Activated CD8-positive, alpha-beta T cell treated with anti-CD3 and anti-CD28 coated beads, Interleukin-2, amount 10 ng/mL, durations not matched to agents 7 days and 5 days (primary cell): ENCODE results near the gene HOXB6. TPM values are rescaled to one million over a fixed set of nuclear protein-coding genes. Genes with fewer than 3 reads are reported as not detected.

Source experiments
- ATAC-seq: fragments of 150-1000 bp; cut with Tn5 transposase; one replicate; pipeline ENCODE4 v1.10.0; 2021; ENCODE audit warnings: moderate library complexity
- CTCF ChIA-PET: fragments of 350-600 bp; sonication (Branson Sonifier 250); formaldehyde crosslinking; loops from one replicate; lab custom pipeline; 2021; ENCODE audit warnings: antibody characterized with exemption; lab: Charles Lee
- POLR2A ChIA-PET: fragments of 350-600 bp; sonication (Branson Sonifier 250); formaldehyde crosslinking; loops from one replicate; lab custom pipeline; 2021; ENCODE audit warnings: antibody characterized with exemption; lab: Charles Lee
- DNase-seq: peaks from one replicate; pipeline ENCODE4 v3.0.0-alpha.2; 2020
- H3K27ac Mint-ChIP-seq: one replicate; pipeline ENCODE4 v1.8.0; 2021; ENCODE audit warnings: mild to moderate bottlenecking, mixed read lengths
- H3K27me3 Mint-ChIP-seq: one replicate; pipeline ENCODE4 v1.8.0; 2021; ENCODE audit warnings: low read depth, mixed read lengths
- H3K36me3 Mint-ChIP-seq: one replicate; pipeline ENCODE4 v1.8.0; 2021; ENCODE audit warnings: low read depth, mixed read lengths
- H3K4me1 Mint-ChIP-seq: one replicate; pipeline ENCODE4 v1.8.0; 2021; ENCODE audit warnings: low read depth, mixed read lengths
- H3K4me3 Mint-ChIP-seq: one replicate; pipeline ENCODE4 v1.8.0; 2021; ENCODE audit warnings: mild to moderate bottlenecking, mixed read lengths
- H3K9me3 Mint-ChIP-seq: one replicate; pipeline ENCODE4 v1.8.0; 2022; ENCODE audit warnings: mixed read lengths; ENCODE audit not compliant: insufficient read depth
- total RNA-seq, 2 experiments: library from RNA; stranded (reverse); gene quantifications; one replicate each; pipeline ENCODE4 v1.2.3, GENCODE V29; 2021

HOXB6 gene
- total RNA-seq, 2 experiments from 2014 or later, result not detected

- Mint-ChIP-seq H3K9me3 (no peaks in the 10 kb centered on the region), H3K27me3 (peaks cover 71% of the 10 kb centered on the region), H3K4me3 (no peak within 1 kb of the TSS), H3K27ac (no peak within 1 kb of the TSS), H3K4me1 (peaks cover 48% of the 10 kb centered on the region), H3K36me3 (no peaks in the 10 kb centered on the region)
- CTCF ChIA-PET, result interaction anchor here (1.0 to 4.1 kb wide), 4 partner anchors 90 to 327 kb away, joined by 4 to 25 read pairs (median 6); no protein-coding TSS in a partner anchor
- no peak for DNase-seq
- ATAC-seq, result no peak
- POLR2A ChIA-PET, result no interaction called here
These were observed 14.8 kb downstream of the HOXB6 start, which contains the start of gene HOXB3 for GRCh38 chr17:48589831-48590606. Gene HOXB3, minus strand, starts transcription at chr17:48590241. Its CDS starts 37,767 bp downstream, at chr17:48552474.

DNA sequence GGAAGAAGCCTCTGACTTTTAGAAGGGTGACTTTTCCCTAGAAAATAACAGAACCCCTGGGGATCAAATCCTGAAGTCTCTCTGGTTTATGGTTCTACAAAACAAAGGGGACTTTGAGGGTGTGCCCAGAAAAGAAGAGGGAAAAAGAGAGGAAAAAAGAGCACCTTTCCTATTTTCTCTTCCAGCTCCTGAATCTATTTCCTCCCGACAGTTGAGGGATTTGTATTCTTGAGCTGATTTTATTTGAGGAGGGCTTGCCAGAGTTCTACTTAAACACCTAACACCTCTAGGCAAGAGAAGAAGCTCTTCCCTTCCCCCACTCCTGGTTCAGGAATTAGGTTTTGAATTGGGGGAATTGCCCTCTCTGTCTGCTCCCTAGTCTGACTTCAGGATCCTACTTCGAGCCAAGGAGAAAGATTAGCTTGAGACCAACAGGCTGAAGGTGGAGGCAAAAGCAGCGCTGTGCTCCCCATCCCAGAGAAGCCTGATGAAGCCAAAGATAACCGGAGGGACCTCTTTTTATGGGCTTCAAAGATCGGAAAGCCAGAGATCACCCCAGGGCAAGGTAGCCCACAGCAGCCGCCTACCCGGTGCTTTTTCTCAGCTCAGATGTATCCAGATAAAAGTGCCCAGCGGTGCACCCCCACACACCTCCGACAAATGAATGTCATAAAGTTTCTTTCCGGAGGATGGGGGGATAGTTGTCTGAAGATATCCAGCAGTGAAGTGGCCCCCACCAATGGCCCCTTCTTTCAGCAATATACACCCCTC is 15.5 kb downstream of the HOXB6 start:
- peaks cover 51% of the 10 kb centered on the region for H3K4me1 Mint-ChIP-seq
- ATAC-seq (no peak), DNase-seq (no peak)
- H3K9me3 Mint-ChIP-seq, result no peaks in the 10 kb centered on the region
- H3K27ac Mint-ChIP-seq, result no peak overlapping the region
- no peak overlapping the region for H3K4me3 Mint-ChIP-seq
- H3K36me3 Mint-ChIP-seq, result no peaks in the 10 kb centered on the region
- ChIA-PET POLR2A (interaction anchor here (1.1 kb wide), 1 partner anchor 43 kb away, joined by 3 read pairs; no protein-coding TSS in a partner anchor), CTCF (interaction anchor here (1.0 to 4.1 kb wide), 9 partner anchors 9 to 509 kb away, joined by 4 to 25 read pairs (median 6); no protein-coding TSS in a partner anchor)
- H3K27me3 Mint-ChIP-seq, result peaks cover 70% of the 10 kb centered on the region

DNA sequence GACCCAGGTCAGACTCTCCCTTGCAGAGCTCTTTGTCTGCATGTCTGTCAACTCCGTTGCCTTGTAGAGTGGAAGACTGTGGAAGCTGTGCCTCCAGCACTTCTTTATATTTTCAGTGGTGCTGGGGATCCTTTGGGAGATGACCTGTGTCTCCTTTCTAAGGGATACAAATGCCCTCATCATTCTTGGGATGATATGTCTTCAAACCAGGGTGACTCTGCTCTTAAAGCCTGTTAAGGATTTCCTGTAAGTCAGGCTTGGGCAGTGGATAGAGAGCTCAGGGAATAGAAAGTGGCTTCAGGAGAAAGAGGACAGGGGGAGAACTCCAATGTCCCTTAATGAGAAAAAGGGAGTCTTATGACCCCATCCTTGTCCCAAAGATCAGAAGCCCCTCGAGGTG is 16.3 kb downstream of the HOXB6 start:
- H3K9me3 Mint-ChIP-seq, result no peaks in the 10 kb centered on the region
- H3K36me3 Mint-ChIP-seq, result no peaks in the 10 kb centered on the region
- ATAC-seq, result no peak
- H3K27me3 Mint-ChIP-seq, result peaks cover 75% of the 10 kb centered on the region
- ChIA-PET CTCF (interaction anchor here (0.7 to 4.1 kb wide), 15 partner anchors 10 to 508 kb away, joined by 3 to 25 read pairs (median 4); no protein-coding TSS in a partner anchor), POLR2A (interaction anchor here (0.7 to 1.2 kb wide), 3 partner anchors 44 to 135 kb away, joined by 3 read pairs; no protein-coding TSS in a partner anchor)
- no peak for DNase-seq
- H3K4me3 Mint-ChIP-seq, result no peak overlapping the region
- H3K4me1 Mint-ChIP-seq, result peaks cover 48% of the 10 kb centered on the region
- H3K27ac Mint-ChIP-seq, result no peak overlapping the region

GRCh38 chr17:48588074-48588415 is 16.7 kb downstream of the HOXB6 start:
- POLR2A ChIA-PET, result interaction anchor here (0.7 to 1.2 kb wide), 5 partner anchors 44 to 481 kb away, joined by 3 read pairs; partner anchors contain the start of gene SNX11

DNA sequence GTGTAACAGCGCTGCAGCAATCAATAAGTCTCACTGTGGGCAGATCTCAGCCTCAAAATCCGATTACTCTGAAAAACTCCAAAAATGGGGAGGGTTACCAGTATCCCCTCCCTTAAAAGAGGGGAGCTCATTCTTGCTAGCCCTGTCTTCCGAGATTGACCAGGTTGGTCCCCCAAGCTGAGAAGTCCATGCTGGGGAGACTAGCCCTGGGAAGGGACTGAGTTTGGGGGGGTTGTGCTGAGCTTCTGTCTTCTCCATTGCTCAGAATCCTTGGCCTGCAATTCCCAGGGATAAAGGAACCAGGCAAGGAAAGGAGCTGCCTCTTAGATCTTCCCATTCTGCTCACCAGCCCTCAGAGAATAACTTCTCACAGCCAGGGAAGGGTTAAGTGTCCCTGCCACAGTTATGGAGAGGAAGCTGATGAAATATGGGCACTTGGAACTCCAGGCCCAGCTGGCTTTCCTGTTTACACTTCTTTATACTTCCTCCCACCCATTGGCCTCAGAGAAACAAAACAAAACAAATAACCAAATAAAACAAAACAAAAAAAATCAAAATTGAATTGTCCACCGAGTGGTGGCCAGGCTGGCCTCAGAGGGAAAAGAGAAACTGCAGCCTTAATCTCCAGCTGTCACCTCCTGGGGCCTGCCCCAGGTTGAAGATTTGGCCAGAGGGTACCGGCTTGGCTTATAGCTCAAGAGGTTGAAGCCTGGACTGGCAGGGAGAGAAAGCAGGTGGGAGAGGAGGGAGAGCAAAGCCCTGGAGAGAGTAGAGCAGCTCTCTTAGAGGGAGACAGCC is 17.3 kb downstream of the HOXB6 start:
- H3K4me1 Mint-ChIP-seq, result peaks cover 45% of the 10 kb centered on the region
- H3K36me3 Mint-ChIP-seq, result peaks cover 2% of the 10 kb centered on the region
- ChIA-PET CTCF (interaction anchor here (0.7 to 4.1 kb wide), 18 partner anchors 11 to 562 kb away, joined by 3 to 25 read pairs (median 4); partner anchors contain the start of gene HOXB8), POLR2A (interaction anchor here (0.7 to 1.2 kb wide), 4 partner anchors 49 to 480 kb away, joined by 3 read pairs; partner anchors contain the start of gene SNX11)
- H3K9me3 Mint-ChIP-seq, result no peaks in the 10 kb centered on the region
- peaks cover 77% of the 10 kb centered on the region for H3K27me3 Mint-ChIP-seq
- ATAC-seq (no peak), DNase-seq (no peak)
- H3K27ac Mint-ChIP-seq, result no peak overlapping the region
- H3K4me3 Mint-ChIP-seq, result no peak overlapping the region

More at GRCh38 chr17:48588074-48588415, 16.7 kb downstream of the HOXB6 start:
- Mint-ChIP-seq H3K4me1 (peaks cover 45% of the 10 kb centered on the region), H3K27ac (no peak overlapping the region), H3K9me3 (no peaks in the 10 kb centered on the region), H3K4me3 (no peak overlapping the region), H3K36me3 (no peaks in the 10 kb centered on the region), H3K27me3 (peaks cover 76% of the 10 kb centered on the region)
- ATAC-seq, result no peak
- DNase-seq, result no peak
- CTCF ChIA-PET, result interaction anchor here (0.7 to 4.1 kb wide), 19 partner anchors 11 to 508 kb away, joined by 3 to 25 read pairs (median 4); no protein-coding TSS in a partner anchor

GRCh38 chr17:48586355-48587258 is 18.2 kb downstream of the HOXB6 start:
- Mint-ChIP-seq H3K9me3 (no peaks in the 10 kb centered on the region), H3K27ac (no peak overlapping the region)
- CTCF ChIA-PET, result interaction anchor here (0.7 to 4.1 kb wide), 11 partner anchors 15 to 561 kb away, joined by 3 to 25 read pairs (median 5); partner anchors contain the start of gene HOXB8

DNA sequence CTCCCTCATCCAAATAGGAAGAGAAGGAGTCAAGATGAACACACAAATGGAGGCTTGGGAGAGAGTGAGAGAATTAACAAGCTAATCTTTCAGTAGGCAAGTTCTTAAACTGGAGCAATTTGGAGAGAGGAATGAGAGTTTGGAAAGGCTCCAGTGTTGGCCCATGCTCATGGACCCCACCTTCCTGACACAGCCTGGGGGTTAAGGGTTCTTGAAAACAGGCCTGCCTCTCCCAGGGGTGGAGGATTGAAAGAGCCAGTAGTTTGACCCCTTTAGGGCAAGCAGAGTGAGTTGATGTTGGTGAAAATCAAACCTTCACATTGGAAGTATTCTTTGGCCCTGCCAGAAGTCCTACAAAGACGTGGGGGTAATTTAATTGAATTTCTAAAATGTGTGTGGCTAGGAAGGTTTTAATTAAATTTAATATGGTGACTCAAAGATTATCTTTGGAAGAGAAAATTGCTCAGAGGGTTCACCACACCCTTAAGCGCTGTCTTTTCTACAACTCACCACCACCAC is 20.5 kb downstream of the HOXB6 start:
- H3K36me3 Mint-ChIP-seq, result peaks cover 3% of the 10 kb centered on the region
- no peak overlapping the region for H3K4me3 Mint-ChIP-seq
- peaks cover 79% of the 10 kb centered on the region for H3K27me3 Mint-ChIP-seq
- CTCF ChIA-PET, result interaction anchor here (0.9 to 2.6 kb wide), 6 partner anchors 9 to 276 kb away, joined by 3 to 17 read pairs (median 5); partner anchors contain the start of gene HOXB5
- ATAC-seq (no peak), DNase-seq (no peak)
- H3K9me3 Mint-ChIP-seq, result no peaks in the 10 kb centered on the region
- H3K27ac Mint-ChIP-seq, result no peak overlapping the region
- peaks cover 63% of the 10 kb centered on the region for H3K4me1 Mint-ChIP-seq
- POLR2A ChIA-PET, result no interaction called here

More at GRCh38 chr17:48586355-48587258, 18.2 kb downstream of the HOXB6 start:
- ATAC-seq, result peak; percentile 27
- DNase-seq, result peak; percentile 49
- POLR2A ChIA-PET, result interaction anchor here (1.2 kb wide), 1 partner anchor 50 kb away, joined by 3 read pairs; no protein-coding TSS in a partner anchor
- Mint-ChIP-seq H3K4me3 (peak overlapping the region; percentile 86), H3K27me3 (peaks cover 77% of the 10 kb centered on the region), H3K36me3 (peaks cover 3% of the 10 kb centered on the region), H3K4me1 (peaks cover 51% of the 10 kb centered on the region)

- CTCF ChIA-PET, result interaction anchor here (0.9 to 2.6 kb wide), 10 partner anchors 10 to 275 kb away, joined by 3 to 17 read pairs (median 4); partner anchors contain the start of gene HOXB5
- Mint-ChIP-seq H3K4me1 (peaks cover 68% of the 10 kb centered on the region), H3K4me3 (no peak overlapping the region), H3K9me3 (no peaks in the 10 kb centered on the region), H3K36me3 (peaks cover 3% of the 10 kb centered on the region), H3K27ac (no peak overlapping the region), H3K27me3 (peaks cover 79% of the 10 kb centered on the region)
- DNase-seq, result no peak
- POLR2A ChIA-PET, result no interaction called here
- ATAC-seq, result no peak
These were observed 21.0 kb downstream of the HOXB6 start for GRCh38 chr17:48583708-48584222.

DNA sequence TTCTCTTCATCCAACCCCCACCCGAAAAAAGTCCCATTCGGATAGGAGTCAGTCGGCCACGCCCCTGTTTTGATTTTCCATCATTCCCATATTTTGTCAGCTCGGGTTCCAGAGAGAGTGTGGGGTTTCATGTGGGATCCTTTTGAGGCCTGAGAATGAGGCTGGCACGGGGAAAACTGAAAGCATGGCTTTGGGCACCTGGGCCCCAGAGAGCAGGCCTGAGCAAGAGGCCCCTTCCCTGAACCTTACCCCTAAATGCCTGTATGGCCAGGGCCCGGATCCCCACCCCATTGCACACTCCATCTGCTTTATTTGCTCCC is 22.1 kb downstream of the HOXB6 start:
- no peak for DNase-seq
- peaks cover 69% of the 10 kb centered on the region for H3K4me1 Mint-ChIP-seq

More for the DNA sequence above, 22.1 kb downstream of the HOXB6 start:
- CTCF ChIA-PET, result interaction anchor here (0.7 to 2.6 kb wide), 11 partner anchors 11 to 557 kb away, joined by 3 to 17 read pairs (median 3); partner anchors contain the start of gene HOXB5
- peaks cover 3% of the 10 kb centered on the region for H3K36me3 Mint-ChIP-seq
- no peak overlapping the region for H3K27ac Mint-ChIP-seq
- H3K9me3 Mint-ChIP-seq, result no peaks in the 10 kb centered on the region
- ATAC-seq, result no peak
- H3K27me3 Mint-ChIP-seq, result peaks cover 70% of the 10 kb centered on the region
- POLR2A ChIA-PET, result no interaction called here
- H3K4me3 Mint-ChIP-seq, result peak overlapping the region; percentile 63
